ENCODE measurements around the gene SEPTIN10.
"Not testable (repeated sequence)": the region's sequence is repeated elsewhere in the genome, so short reads cannot be mapped to it uniquely, and the experiment has no call there.

The SEPTIN10 gene

GRCh38 chr2:109645412-109646184 lies 31.8 kb upstream of the SEPTIN10 start:
- in situ Hi-C loops (cut with HindIII; ENCODE audit: low pct_unique_long_range_greater_than_20kb, low sequenced_read_pairs) = no loop called here
- TF ChIP-seq JUND (IDR thresholded peaks at IDR 0.05; ENCODE audit: low read depth) = no peak
- DNase-seq (ENCODE audit: low read depth in 1 of 2, low spot score in 1 of 2) = no peak

GRCh38 chr2:109644571-109645275 lies 31.0 kb upstream of the SEPTIN10 start:
- DNase-seq (ENCODE audit: low read depth in 1 of 2, low spot score in 1 of 2) = peak; percentile 13 to 94
- TF ChIP-seq JUND (IDR thresholded peaks at IDR 0.05; ENCODE audit: low read depth) = no peak; the same call in 1 of the 2 replicates
- in situ Hi-C loops (cut with HindIII; ENCODE audit: low pct_unique_long_range_greater_than_20kb, low sequenced_read_pairs) = no loop called here

GRCh38 chr2:109640000-109640399 lies 26.2 kb upstream of the SEPTIN10 start:
- in situ Hi-C loops (cut with HindIII; ENCODE audit: low pct_unique_long_range_greater_than_20kb, low sequenced_read_pairs); DNase-seq (ENCODE audit: low read depth in 1 of 2, low spot score in 1 of 2): not testable (repeated sequence)

GRCh38 chr2:109638795-109639194 lies 25.0 kb upstream of the SEPTIN10 start:
- in situ Hi-C loops (cut with HindIII; ENCODE audit: low pct_unique_long_range_greater_than_20kb, low sequenced_read_pairs) = no loop called here
- no peak for TF ChIP-seq JUND (IDR thresholded peaks at IDR 0.05; ENCODE audit: low read depth)
- peak in 1 of 2 experiments; percentile 25 for DNase-seq (ENCODE audit: low read depth in 1 of 2, low spot score in 1 of 2)

- TF ChIP-seq JUND (IDR thresholded peaks at IDR 0.05; ENCODE audit: low read depth) = no peak
- in situ Hi-C loops (cut with HindIII; ENCODE audit: low pct_unique_long_range_greater_than_20kb, low sequenced_read_pairs) = no loop called here
- no peak for DNase-seq (ENCODE audit: low read depth in 1 of 2, low spot score in 1 of 2)
Observed at GRCh38 chr2:109637749-109638570, 24.2 kb upstream of the SEPTIN10 start.

- in situ Hi-C loops (cut with HindIII; ENCODE audit: low pct_unique_long_range_greater_than_20kb, low sequenced_read_pairs) = no loop called here
- no peak for DNase-seq (ENCODE audit: low read depth in 1 of 2, low spot score in 1 of 2)
- no peak for TF ChIP-seq JUND (IDR thresholded peaks at IDR 0.05; ENCODE audit: low read depth)
Observed at GRCh38 chr2:109636317-109636716, 22.6 kb upstream of the SEPTIN10 start.

GRCh38 chr2:109635426-109636304 lies 21.9 kb upstream of the SEPTIN10 start:
- no peak for TF ChIP-seq JUND (IDR thresholded peaks at IDR 0.05; ENCODE audit: low read depth)
- DNase-seq (ENCODE audit: low read depth in 1 of 2, low spot score in 1 of 2) = no peak
- in situ Hi-C loops (cut with HindIII; ENCODE audit: low pct_unique_long_range_greater_than_20kb, low sequenced_read_pairs) = no loop called here

- TF ChIP-seq JUND (IDR thresholded peaks at IDR 0.05; ENCODE audit: low read depth) = no peak
- in situ Hi-C loops (cut with HindIII; ENCODE audit: low pct_unique_long_range_greater_than_20kb, low sequenced_read_pairs) = no loop called here
Observed at GRCh38 chr2:109633284-109633961, 19.7 kb upstream of the SEPTIN10 start.

GRCh38 chr2:109632158-109632789 lies 18.5 kb upstream of the SEPTIN10 start:
- TF ChIP-seq JUND (IDR thresholded peaks at IDR 0.05; ENCODE audit: low read depth) = no peak
- in situ Hi-C loops (cut with HindIII; ENCODE audit: low pct_unique_long_range_greater_than_20kb, low sequenced_read_pairs) = no loop called here
- peak in 1 of 2 experiments; percentile 46 for DNase-seq (ENCODE audit: low read depth in 1 of 2, low spot score in 1 of 2)

More at GRCh38 chr2:109633284-109633961, 19.7 kb upstream of the SEPTIN10 start:
- no peak for DNase-seq (ENCODE audit: low read depth in 1 of 2, low spot score in 1 of 2)

- TF ChIP-seq JUND (IDR thresholded peaks at IDR 0.05; ENCODE audit: low read depth) = no peak
- in situ Hi-C loops (cut with HindIII; ENCODE audit: low pct_unique_long_range_greater_than_20kb, low sequenced_read_pairs) = no loop called here
- DNase-seq (ENCODE audit: low read depth in 1 of 2, low spot score in 1 of 2) = no peak
Observed at GRCh38 chr2:109631741-109632140, 18.0 kb upstream of the SEPTIN10 start.

Data from T47D (cell line).